ENCODE measurements around the gene KHNYN.

Gene KHNYN

GRCh38 chr14:24401810-24402702 is 27.7 kb upstream of the KHNYN start:
- peak in 1 of 14 donors; percentile 21 for DNase-seq

GRCh38 chr14:24403294-24403998 is 26.3 kb upstream of the KHNYN start:
- peak in 1 of 14 donors; percentile 61 for DNase-seq

- DNase-seq, result no peak
These were observed 24.9 kb upstream of the KHNYN start for GRCh38 chr14:24404814-24405213.

- DNase-seq, result no peak
These were observed 23.3 kb upstream of the KHNYN start for GRCh38 chr14:24406416-24406815.

GRCh38 chr14:24407608-24408325 is 22.0 kb upstream of the KHNYN start:
- DNase-seq, result no peak

- DNase-seq, result no peak
These were observed 21.0 kb upstream of the KHNYN start for GRCh38 chr14:24408764-24409163.

- DNase-seq, result no peak
These were observed 20.6 kb upstream of the KHNYN start for GRCh38 chr14:24409192-24409591.

- no peak for DNase-seq
These were observed 19.8 kb upstream of the KHNYN start for GRCh38 chr14:24409956-24410355.

GRCh38 chr14:24411443-24412389 is 18.0 kb upstream of the KHNYN start:
- peak in 1 of 14 donors; percentile 21 for DNase-seq

GRCh38 chr14:24414077-24414476 is 15.7 kb upstream of the KHNYN start:
- no peak for DNase-seq

GRCh38 chr14:24414732-24415420 is 14.9 kb upstream of the KHNYN start:
- DNase-seq, result no peak

GRCh38 chr14:24415421-24416253 is 14.1 kb upstream of the KHNYN start:
- DNase-seq, result no peak

GRCh38 chr14:24416254-24416931 is 13.4 kb upstream of the KHNYN start:
- DNase-seq, result no peak

- no peak for DNase-seq
These were observed 12.7 kb upstream of the KHNYN start for GRCh38 chr14:24416932-24417619.

- no peak for DNase-seq
These were observed 11.8 kb upstream of the KHNYN start for GRCh38 chr14:24417832-24418491.

GRCh38 chr14:24418492-24418873 is 11.3 kb upstream of the KHNYN start:
- peak in 1 of 14 donors; percentile 45 for DNase-seq

GRCh38 chr14:24422261-24422660 is 7.5 kb upstream of the KHNYN start:
- no peak for DNase-seq

All from C1 segment of cervical spinal cord (tissue), 14 donors.